ENCODE measurements around the gene PCDHGB5.

- TF ChIP-seq POLR2AphosphoS5 (IDR thresholded peaks at IDR 0.05; ENCODE audit: borderline replicate concordance, low read depth, low read length) (no peak), EZH2 (IDR thresholded peaks at IDR 0.05) (no peak), FOXP2 (optimal IDR thresholded peaks at IDR 0.05; ENCODE audit: control extremely low read depth, extremely low read length, insufficient read depth) (no peak)
Observed at GRCh38 chr5:141363952-141364660, 33.6 kb upstream of the PCDHGB5 start, which contains the start of gene PCDHGA5.
